Measurements from ENCODE around the gene NOCT. TPM values are rescaled to one million over a fixed set of nuclear protein-coding genes. Genes with fewer than 3 reads are reported as not detected.

NOCT gene
- total and polyA plus RNA-seq, 2 donors (not counting 3 experiments of a cell fraction or from before 2014, with no cell fraction given) = 7.6 to 20.1 TPM

DNA sequence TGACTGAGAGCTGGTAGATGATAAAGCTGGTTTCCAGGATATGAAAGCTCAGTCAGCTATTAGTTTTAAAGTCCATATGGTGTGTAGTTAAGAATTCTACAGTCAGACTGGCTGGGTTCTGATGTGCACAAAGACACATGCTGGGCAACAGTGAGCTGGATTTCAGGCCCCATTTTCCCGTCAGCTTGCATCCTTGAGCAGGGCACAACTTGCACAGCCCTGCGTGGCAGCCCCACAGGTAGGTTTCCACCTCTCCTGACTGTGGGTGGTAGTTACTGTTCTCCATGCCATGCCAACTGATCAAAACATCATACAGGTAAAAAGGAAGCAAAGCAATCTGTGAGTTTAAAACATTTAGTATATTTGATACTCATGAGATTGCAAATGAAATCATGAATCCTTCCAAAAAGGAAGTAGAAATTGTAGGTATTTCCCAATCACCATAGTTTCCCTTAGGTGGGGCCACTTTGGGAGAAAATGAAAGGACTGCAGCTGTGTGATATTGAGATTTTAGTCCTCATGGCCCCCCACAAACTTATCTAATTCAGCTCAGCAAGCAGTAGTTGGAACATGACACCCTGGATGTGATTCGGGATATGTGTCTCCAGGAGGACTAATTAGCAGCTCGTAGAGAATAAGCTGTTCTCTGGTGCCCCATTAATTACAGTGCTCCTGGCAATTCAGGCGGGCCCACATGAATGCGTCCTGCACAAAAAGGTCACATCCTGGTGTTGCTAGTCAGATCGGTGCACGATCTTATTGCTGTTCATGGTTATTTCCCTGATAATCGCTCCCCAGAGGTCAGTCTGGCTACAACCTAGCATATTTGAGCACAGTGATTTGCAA lies 42.4 kb upstream of the NOCT start:
- dilution Hi-C loops (cut with MboI; ENCODE audit: extremely low pct_ligation_motif_present, low sequenced_read_pairs) = no loop called here
- no TSS peak for BruUV-seq (replicated peaks)
- Histone ChIP-seq H3K9ac (replicated peaks; ENCODE audit: extremely low read depth, insufficient read depth, low read length) (no peak overlapping the region), H3K79me2 (ENCODE audit: control insufficient read depth, insufficient read depth, low read length) (no peaks in the 10 kb centered on the region), H4K20me1 (replicated peaks; ENCODE audit: control insufficient read depth, extremely low read depth, insufficient read depth, low read length) (no peaks in the 10 kb centered on the region), H3K4me1 (ENCODE audit: control insufficient read depth, extremely low read depth, insufficient read depth, low read length) (peaks cover 4% of the 10 kb centered on the region), H2AFZ (ENCODE audit: low read depth, low read length) (peak overlapping the region; percentile 71), H3K36me3 (ENCODE audit: control insufficient read depth in 2 of 2, extremely low read depth in 1 of 2, insufficient read depth in 2 of 2, low read length in 2 of 2) (no peaks in the 10 kb centered on the region), H3K4me2 (ENCODE audit: insufficient read depth, low read length) (no peak overlapping the region), H3K9me1 (replicated peaks; ENCODE audit: control insufficient read depth, extremely low read depth, insufficient read depth, low read length) (no peaks in the 10 kb centered on the region), H3K27ac (ENCODE audit: insufficient read depth, low read depth, low read length) (no peak overlapping the region), H3K9me3 (replicated peaks; ENCODE audit: control insufficient read depth, insufficient read depth, low read length) (no peaks in the 10 kb centered on the region), H3K27me3 (ENCODE audit: control insufficient read depth in 2 of 2, insufficient read depth in 2 of 2, low read length in 2 of 2) (no peaks in the 10 kb centered on the region), H3K4me3 (replicated peaks in 1 of 3; ENCODE audit: insufficient read depth in 1 of 3, low read depth in 1 of 3, low read length in 3 of 3) (no peak overlapping the region)
- ChIA-PET POLR2A (no interaction called here), CTCF (interaction anchor here (1.1 kb wide), 1 partner anchor 57 kb away, joined by 4 read pairs; no protein-coding TSS in a partner anchor)
- intact Hi-C loops (cut with micrococcal nuclease) = no loop called here
- DNase-seq (ENCODE audit: low read depth, low spot score) (no peak), FAIRE-seq (no peak)
- TF ChIP-seq, protein P1, sequence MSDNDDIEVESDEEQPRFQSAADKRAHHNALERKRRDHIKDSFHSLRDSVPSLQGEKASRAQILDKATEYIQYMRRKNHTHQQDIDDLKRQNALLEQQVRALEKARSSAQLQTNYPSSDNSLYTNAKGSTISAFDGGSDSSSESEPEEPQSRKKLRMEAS (IDR thresholded peaks at IDR 0.05; ENCODE audit: insufficient read depth, insufficient read length) = no peak
- TF ChIP-seq CTCF (IDR thresholded peaks at IDR 0.05; ENCODE audit: extremely low read depth in 1 of 2, insufficient read depth in 1 of 2, low read depth in 1 of 2, low read length in 2 of 2) (no peak), POLR2AphosphoS5 (IDR thresholded peaks at IDR 0.05; ENCODE audit: insufficient read depth, low read depth, low read length) (no peak), POLR2A (IDR thresholded peaks at IDR 0.05; ENCODE audit: low read depth, low read length) (no peak)

- H3K4me1 ChIP-seq (ENCODE audit: control insufficient read depth, extremely low read depth, insufficient read depth, low read length) = peaks cover 4% of the 10 kb centered on the region
- no peak overlapping the region for H3K4me3 ChIP-seq (replicated peaks in 1 of 3; ENCODE audit: insufficient read depth in 1 of 3, low read depth in 1 of 3, low read length in 3 of 3)
- no peak overlapping the region for H2AFZ ChIP-seq (ENCODE audit: low read depth, low read length)
- intact Hi-C loops (cut with micrococcal nuclease) = no loop called here
- no peaks in the 10 kb centered on the region for H4K20me1 ChIP-seq (replicated peaks; ENCODE audit: control insufficient read depth, extremely low read depth, insufficient read depth, low read length)
- no peaks in the 10 kb centered on the region for H3K9me3 ChIP-seq (replicated peaks; ENCODE audit: control insufficient read depth, insufficient read depth, low read length)
- TF ChIP-seq JUN (IDR thresholded peaks at IDR 0.05; ENCODE audit: borderline replicate concordance, insufficient read depth, insufficient read length, low read depth) = no peak
- TF ChIP-seq MYC (IDR thresholded peaks at IDR 0.05; ENCODE audit: low read depth, low read length) = no peak
- TF ChIP-seq POLR2A (IDR thresholded peaks at IDR 0.05; ENCODE audit: low read depth, low read length) = no peak
- TF ChIP-seq, protein P1 (IDR thresholded peaks at IDR 0.05; ENCODE audit: insufficient read depth, insufficient read length) = no peak
- no peak for TF ChIP-seq GATA2 (IDR thresholded peaks at IDR 0.05; ENCODE audit: insufficient read depth, insufficient read length, low read depth, low read length)
- TF ChIP-seq FOS (IDR thresholded peaks at IDR 0.05; ENCODE audit: borderline replicate concordance, insufficient read depth, low read length) = no peak
- TF ChIP-seq CTCF (IDR thresholded peaks at IDR 0.05; ENCODE audit: extremely low read depth in 1 of 2, insufficient read depth in 1 of 2, low read depth in 1 of 2, low read length in 2 of 2) = no peak
- no peak for TF ChIP-seq EZH2 (IDR thresholded peaks at IDR 0.05; ENCODE audit: borderline replicate concordance, low read depth, low read length, severe bottlenecking)
- TF ChIP-seq POLR2AphosphoS5 (IDR thresholded peaks at IDR 0.05; ENCODE audit: insufficient read depth, low read depth, low read length) = no peak
- no peak overlapping the region for H3K9ac ChIP-seq (replicated peaks; ENCODE audit: extremely low read depth, insufficient read depth, low read length)
- no peaks in the 10 kb centered on the region for H3K27me3 ChIP-seq (ENCODE audit: control insufficient read depth in 2 of 2, insufficient read depth in 2 of 2, low read length in 2 of 2)
- H3K36me3 ChIP-seq (ENCODE audit: control insufficient read depth in 2 of 2, extremely low read depth in 1 of 2, insufficient read depth in 2 of 2, low read length in 2 of 2) = no peaks in the 10 kb centered on the region
- dilution Hi-C loops (cut with MboI; ENCODE audit: extremely low pct_ligation_motif_present, low sequenced_read_pairs) = no loop called here
- CTCF ChIA-PET = no interaction called here
- H3K27ac ChIP-seq (ENCODE audit: insufficient read depth, low read depth, low read length) = no peak overlapping the region
- FAIRE-seq = no peak
- no peak overlapping the region for H3K4me2 ChIP-seq (ENCODE audit: insufficient read depth, low read length)
- no peaks in the 10 kb centered on the region for H3K9me1 ChIP-seq (replicated peaks; ENCODE audit: control insufficient read depth, extremely low read depth, insufficient read depth, low read length)
- POLR2A ChIA-PET = no interaction called here
- H3K79me2 ChIP-seq (ENCODE audit: control insufficient read depth, insufficient read depth, low read length) = no peaks in the 10 kb centered on the region
- BruUV-seq (replicated peaks) = no TSS peak
- no peak for DNase-seq (ENCODE audit: low read depth, low spot score)
These were observed 40.4 kb upstream of the NOCT start for GRCh38 chr4:138975225-138975624.

All from endothelial cell of umbilical vein (primary cell).